Transverse colon (tissue), 4 donors: Measurements from ENCODE around the gene MELK. TPM values are rescaled to one million over a fixed set of nuclear protein-coding genes. Genes with fewer than 3 reads are reported as not detected.

Experiments used
- DNase-seq: peaks from one replicate; pipeline ENCODE4 v3.0.0-alpha.2; 2019
- H3K27ac ChIP-seq, 4 donors: fragments of 200-600 bp; sonication (generic); 2 replicates each; pipeline ENCODE4 v1.5.1; 2016 to 2018; ENCODE audit warnings: inconsistent platforms in 4 of 4
- H3K27me3 ChIP-seq: fragments of 200-600 bp; sonication (generic); 2 replicates; pipeline ENCODE4 v1.5.1; 2017; ENCODE audit warnings: inconsistent platforms
- H3K36me3 ChIP-seq, 4 donors: fragments of 200-600 bp; sonication (generic); 2 replicates each; pipeline ENCODE4 v1.5.1; 2017 to 2019; ENCODE audit warnings: inconsistent platforms in 4 of 4
- H3K4me1 ChIP-seq, 4 donors: fragments of 200-600 bp; sonication (generic); 2 replicates each; pipeline ENCODE4 v1.5.1; 2017 to 2020; ENCODE audit warnings: inconsistent platforms in 4 of 4
- H3K4me3 ChIP-seq, 4 donors: fragments of 200-600 bp; sonication (generic); 1 replicate in 1 of 4; 2 replicates in 3 of 4; pipeline versions ENCODE4 v1.5.1 to v1.6.1; 2017 to 2019; ENCODE audit warnings: inconsistent platforms in 4 of 4
- H3K9me3 ChIP-seq, 2 donors: fragments of 200-600 bp; sonication (generic); 2 replicates each; pipeline ENCODE4 v1.5.1; 2017 to 2019; ENCODE audit warnings: inconsistent platforms in 2 of 2
- CTCF ChIP-seq, 5 experiments: fragments of 200-600 bp in 3 of 5; fragments of 450-650 bp in 2 of 5; sonication (generic) in 3 of 5; IDR thresholded peaks; 1 replicate in 2 of 5; 2 replicates in 3 of 5; pipeline ENCODE4 v1.5.1; 2016 to 2017; ENCODE audit warnings: antibody characterized with exemption in 5 of 5, inconsistent platforms in 3 of 5, mild to moderate bottlenecking in 2 of 5, moderate library complexity in 1 of 5
- EP300 ChIP-seq: sonication (generic); formaldehyde crosslinking; IDR thresholded peaks from one replicate; pipeline ENCODE4 v1.6.1; 2017; ENCODE audit warnings: antibody characterized with exemption, low read depth
- POLR2A ChIP-seq: fragments of 450-650 bp; IDR thresholded peaks from one replicate; pipeline ENCODE4 v1.6.1; 2016; ENCODE audit warnings: antibody characterized with exemption, mild to moderate bottlenecking, moderate library complexity
- POLR2AphosphoS5 ChIP-seq, 3 donors: sonication (generic); formaldehyde crosslinking; IDR thresholded peaks; one replicate each; pipeline ENCODE4 v1.6.1; 2016; ENCODE audit warnings: antibody characterized with exemption in 3 of 3
- WGBS, 2 donors: methylation state at CpG; one replicate each; pipeline ENCODE4 v1.1.5; 2018; ENCODE audit warnings: low coverage in 1 of 2; 5-methylcytosine and 5-hydroxymethylcytosine counted together
- in situ Hi-C, 4 donors: fragments of 200-750 bp; cut with MboI; loops; one replicate each; pipeline versions ENCODE4 v1.15.0 to v1.15.1; 2017; ENCODE audit warnings: low sequenced_read_pairs in 3 of 4, low pct_ligation_motif_present in 1 of 4, low pct_unique_long_range_greater_than_20kb in 1 of 4
- intact Hi-C: fragments of 100-400 bp; cut with DNase I; formaldehyde crosslinking; loops from one replicate; pipeline ENCODE4 v1.15.1; 2023; ENCODE audit warnings: low total_unique reads
- total RNA-seq, 4 donors: library from RNA; depleted of rRNA; stranded (reverse); fragments of >200 nt; gene quantifications; one replicate each; pipeline ENCODE4 v1.1.0, GENCODE V29; 2016

MELK gene
- total RNA-seq, 4 donors from 2014 or later = 0.75 to 11.5 (median 3.0) TPM

- Histone ChIP-seq H3K4me1 (no peaks in the 10 kb centered on the region), H3K27ac (no peak overlapping the region), H3K9me3 (no peaks in the 10 kb centered on the region), H3K4me3 (no peak overlapping the region), H3K36me3 (no peaks in the 10 kb centered on the region), H3K27me3 (no peaks in the 10 kb centered on the region)
- intact Hi-C loops (no loop called here), in situ Hi-C loops (no loop called here)
- TF ChIP-seq EP300 (no peak), CTCF (IDR thresholded peaks at IDR 0.05) (no peak), POLR2A (no peak), POLR2AphosphoS5 (IDR thresholded peaks at IDR 0.05) (no peak)
- WGBS, 2 donors = 87 to 95% methylated on average over 3 of the region's 3 CpGs
- DNase-seq = no peak
These were observed 98.9 kb downstream of the MELK start for GRCh38 chr9:36671561-36671960.

GRCh38 chr9:36676091-36676490 is 103.4 kb downstream of the MELK start:
- in situ Hi-C loops (no loop called here), intact Hi-C loops (no loop called here)
- H3K4me3 ChIP-seq = no peak overlapping the region
- no peak overlapping the region for H3K27ac ChIP-seq
- H3K36me3 ChIP-seq = no peaks in the 10 kb centered on the region
- no peaks in the 10 kb centered on the region for H3K9me3 ChIP-seq
- no peak for DNase-seq
- TF ChIP-seq POLR2A (no peak), POLR2AphosphoS5 (IDR thresholded peaks at IDR 0.05) (no peak), EP300 (no peak), CTCF (IDR thresholded peaks at IDR 0.05) (no peak)
- H3K27me3 ChIP-seq = no peaks in the 10 kb centered on the region
- 97 to 100% methylated on average over 1 of the region's 1 CpG for WGBS, 2 donors
- H3K4me1 ChIP-seq = no peaks in the 10 kb centered on the region

- no peak overlapping the region for H3K27ac ChIP-seq
- H3K4me3 ChIP-seq = no peak overlapping the region
- no peaks in the 10 kb centered on the region for H3K4me1 ChIP-seq
- intact Hi-C loops (no loop called here), in situ Hi-C loops (no loop called here)
- TF ChIP-seq CTCF (IDR thresholded peaks at IDR 0.05) (no peak), POLR2AphosphoS5 (IDR thresholded peaks at IDR 0.05) (no peak), EP300 (no peak), POLR2A (no peak)
- DNase-seq = no peak
- WGBS, 2 donors = 90 to 91% methylated on average over 8 of the region's 8 CpGs
- H3K36me3 ChIP-seq = no peaks in the 10 kb centered on the region
- H3K27me3 ChIP-seq = no peaks in the 10 kb centered on the region
- H3K9me3 ChIP-seq = peaks cover 4 to 5% of the 10 kb centered on the region in 2 donors
These were observed 104.2 kb downstream of the MELK start for GRCh38 chr9:36676778-36677485.

- H3K36me3 ChIP-seq = no peaks in the 10 kb centered on the region
- H3K27me3 ChIP-seq = no peaks in the 10 kb centered on the region
- intact Hi-C loops (no loop called here), in situ Hi-C loops (no loop called here)
- no peak overlapping the region for H3K27ac ChIP-seq
- H3K4me1 ChIP-seq = no peaks in the 10 kb centered on the region
- TF ChIP-seq POLR2A = no peak
- TF ChIP-seq CTCF (IDR thresholded peaks at IDR 0.05) = no peak
- no peak for TF ChIP-seq EP300
- TF ChIP-seq POLR2AphosphoS5 (IDR thresholded peaks at IDR 0.05) = no peak
- 79 to 86% methylated on average over 1 to 2 of the region's 2 CpGs for WGBS, 2 donors
- peaks cover 6 to 7% of the 10 kb centered on the region in 2 donors for H3K9me3 ChIP-seq
- DNase-seq = no peak
- H3K4me3 ChIP-seq = no peak overlapping the region
These were observed 104.9 kb downstream of the MELK start for GRCh38 chr9:36677611-36678010.
